Measurements from ENCODE around the gene SMPD4. TPM values are rescaled to one million over a fixed set of nuclear protein-coding genes. Genes with fewer than 3 reads are reported as not detected.
"Not testable (repeated sequence)": the region's sequence is repeated elsewhere in the genome, so short reads cannot be mapped to it uniquely, and the experiment has no call there.

SMPD4 gene
- total RNA-seq, 2 donors from 2014 or later: 20.7 to 23.8 TPM

DNA sequence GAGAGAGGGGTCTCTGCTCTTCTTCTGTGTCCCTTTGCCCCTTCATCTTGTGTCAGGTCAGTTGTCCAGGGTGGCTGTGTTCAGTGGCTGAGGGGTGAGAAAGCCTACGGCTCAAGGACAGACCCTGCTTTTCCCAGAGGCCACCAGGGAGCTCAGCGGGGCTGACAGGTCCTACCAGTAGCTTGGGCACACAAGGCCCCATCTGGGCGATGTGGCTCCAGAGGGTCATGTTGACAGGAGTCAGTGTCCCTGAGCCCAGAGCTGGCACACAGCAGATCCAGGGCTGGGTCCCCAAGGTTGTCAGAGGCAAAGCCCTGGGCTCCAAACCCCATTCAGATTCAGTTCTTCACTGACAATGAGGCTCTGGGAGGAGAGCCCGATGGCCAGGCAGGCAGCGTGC, 44.3 kb downstream of the SMPD4 start:
- DNase-seq (ENCODE audit: low spot score); H3K27ac ChIP-seq; H3K9me3 ChIP-seq; H3K4me1 ChIP-seq; H3K4me3 ChIP-seq; H3K36me3 ChIP-seq; H3K27me3 ChIP-seq: not testable (repeated sequence)

DNA sequence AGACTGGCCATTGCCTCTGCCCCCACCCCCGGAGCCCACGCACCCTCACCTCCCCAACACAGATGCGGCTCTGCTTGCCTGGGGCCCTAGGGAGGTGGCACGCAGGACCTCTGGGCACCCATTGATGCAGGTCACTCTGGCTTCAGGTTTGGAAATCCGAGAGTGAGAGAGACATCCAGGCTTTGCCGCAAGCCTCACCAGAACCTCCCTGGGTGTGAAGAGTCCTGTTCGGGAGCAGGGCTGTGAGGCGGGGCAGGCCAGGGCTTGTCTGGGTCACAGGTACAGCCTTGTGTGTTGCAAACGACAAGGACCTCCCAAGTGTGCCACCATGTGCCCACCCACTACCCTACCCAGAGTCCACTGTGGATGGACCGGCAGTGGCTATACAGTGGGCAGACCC, 44.9 kb downstream of the SMPD4 start:
- H3K27me3 ChIP-seq; H3K27ac ChIP-seq; H3K4me1 ChIP-seq; H3K9me3 ChIP-seq; H3K36me3 ChIP-seq; DNase-seq (ENCODE audit: low spot score); H3K4me3 ChIP-seq: not testable (repeated sequence)

DNA sequence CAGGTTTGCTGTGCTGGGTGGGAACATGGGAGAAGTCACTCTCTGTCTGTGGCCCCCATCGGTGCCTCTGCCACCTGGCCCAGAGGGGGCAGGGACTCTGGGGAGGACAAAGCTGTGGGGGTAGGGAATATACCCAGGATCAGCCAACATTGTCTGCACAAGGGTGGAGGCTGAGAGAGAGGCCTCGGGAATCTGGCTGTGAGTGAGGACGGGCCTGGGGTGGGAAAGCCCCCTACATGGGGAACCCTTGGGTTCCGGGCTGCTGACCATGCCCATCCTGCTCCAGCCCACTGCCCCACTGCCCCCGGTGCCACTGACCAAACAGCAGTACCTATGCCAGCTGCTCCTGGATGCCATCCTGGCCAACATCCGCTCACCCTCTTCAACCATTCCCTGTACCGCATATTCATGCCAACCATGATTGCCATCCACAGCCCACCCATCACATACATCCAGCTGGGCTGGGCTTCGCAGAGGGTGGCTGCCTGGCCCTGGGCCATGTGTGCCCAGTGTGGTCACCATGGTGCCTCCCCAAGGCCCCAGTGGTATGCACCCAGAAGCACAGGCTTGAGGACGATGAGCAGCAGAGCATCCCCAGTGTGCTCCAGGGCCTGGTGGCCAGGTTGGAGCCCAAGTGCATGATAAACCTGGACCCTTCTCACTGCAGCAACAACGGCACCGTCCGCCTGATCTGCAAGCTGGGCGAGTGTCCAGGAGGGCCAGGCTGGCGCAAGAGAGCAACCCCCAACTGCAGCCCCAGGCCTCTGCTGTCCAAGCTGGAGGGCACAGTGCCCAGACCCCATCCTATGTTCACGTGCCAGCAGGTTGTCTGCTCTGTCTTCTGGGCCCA, 45.5 kb downstream of the SMPD4 start:
- no peak overlapping the region for H3K4me3 ChIP-seq
- no peak for DNase-seq (ENCODE audit: low spot score)
- no peaks in the 10 kb centered on the region for H3K4me1 ChIP-seq
- H3K27ac ChIP-seq: no peak overlapping the region
- H3K9me3 ChIP-seq: no peaks in the 10 kb centered on the region
- no peaks in the 10 kb centered on the region for H3K36me3 ChIP-seq
- H3K27me3 ChIP-seq: no peaks in the 10 kb centered on the region
- TF ChIP-seq, protein P1, sequence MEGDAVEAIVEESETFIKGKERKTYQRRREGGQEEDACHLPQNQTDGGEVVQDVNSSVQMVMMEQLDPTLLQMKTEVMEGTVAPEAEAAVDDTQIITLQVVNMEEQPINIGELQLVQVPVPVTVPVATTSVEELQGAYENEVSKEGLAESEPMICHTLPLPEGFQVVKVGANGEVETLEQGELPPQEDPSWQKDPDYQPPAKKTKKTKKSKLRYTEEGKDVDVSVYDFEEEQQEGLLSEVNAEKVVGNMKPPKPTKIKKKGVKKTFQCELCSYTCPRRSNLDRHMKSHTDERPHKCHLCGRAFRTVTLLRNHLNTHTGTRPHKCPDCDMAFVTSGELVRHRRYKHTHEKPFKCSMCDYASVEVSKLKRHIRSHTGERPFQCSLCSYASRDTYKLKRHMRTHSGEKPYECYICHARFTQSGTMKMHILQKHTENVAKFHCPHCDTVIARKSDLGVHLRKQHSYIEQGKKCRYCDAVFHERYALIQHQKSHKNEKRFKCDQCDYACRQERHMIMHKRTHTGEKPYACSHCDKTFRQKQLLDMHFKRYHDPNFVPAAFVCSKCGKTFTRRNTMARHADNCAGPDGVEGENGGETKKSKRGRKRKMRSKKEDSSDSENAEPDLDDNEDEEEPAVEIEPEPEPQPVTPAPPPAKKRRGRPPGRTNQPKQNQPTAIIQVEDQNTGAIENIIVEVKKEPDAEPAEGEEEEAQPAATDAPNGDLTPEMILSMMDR (IDR thresholded peaks at IDR 0.05): no peak

DNA sequence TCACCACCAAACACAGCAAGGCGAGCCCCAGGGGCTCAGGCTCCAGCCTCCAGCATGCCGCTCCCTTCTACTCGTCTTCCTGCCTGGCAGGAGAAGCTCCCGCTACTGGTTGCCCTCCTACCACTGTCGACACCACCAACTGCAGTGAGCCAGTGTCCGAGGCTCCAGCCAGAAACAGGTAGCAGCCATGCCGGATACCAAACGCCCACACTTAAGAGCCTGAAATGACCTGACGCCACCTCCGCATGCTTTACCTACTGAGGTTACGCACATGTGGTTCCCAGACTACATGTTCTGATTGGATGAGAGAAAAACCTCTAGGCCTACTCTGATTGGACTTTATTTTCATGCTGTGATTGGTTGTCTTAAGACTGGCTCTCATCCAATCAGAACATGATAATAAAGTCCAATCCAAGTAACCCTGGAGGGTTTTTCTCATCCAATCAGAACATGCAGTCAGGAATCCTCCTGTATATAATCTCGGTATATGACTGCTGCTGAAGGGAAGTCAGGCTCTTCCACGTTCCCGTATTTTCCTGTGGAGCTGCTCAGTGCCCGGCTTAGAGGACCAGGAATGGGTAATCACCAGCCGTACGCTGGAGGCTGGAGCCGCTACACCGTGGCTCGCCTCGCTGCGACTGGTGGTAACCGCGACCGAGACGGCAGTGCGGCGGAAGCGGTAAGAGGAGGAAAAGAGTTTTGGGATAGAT, 52.1 kb downstream of the SMPD4 start, which contains the start of gene POTEF:
POTEF (minus strand) TSS at position 103 of the 710 bp plus-strand sequence. CDS start 8,707 bp downstream, outside the sequence.
- not testable (repeated sequence) for H3K36me3 ChIP-seq; H3K4me3 ChIP-seq; H3K27me3 ChIP-seq; DNase-seq (ENCODE audit: low spot score); H3K9me3 ChIP-seq; H3K27ac ChIP-seq; H3K4me1 ChIP-seq

DNA sequence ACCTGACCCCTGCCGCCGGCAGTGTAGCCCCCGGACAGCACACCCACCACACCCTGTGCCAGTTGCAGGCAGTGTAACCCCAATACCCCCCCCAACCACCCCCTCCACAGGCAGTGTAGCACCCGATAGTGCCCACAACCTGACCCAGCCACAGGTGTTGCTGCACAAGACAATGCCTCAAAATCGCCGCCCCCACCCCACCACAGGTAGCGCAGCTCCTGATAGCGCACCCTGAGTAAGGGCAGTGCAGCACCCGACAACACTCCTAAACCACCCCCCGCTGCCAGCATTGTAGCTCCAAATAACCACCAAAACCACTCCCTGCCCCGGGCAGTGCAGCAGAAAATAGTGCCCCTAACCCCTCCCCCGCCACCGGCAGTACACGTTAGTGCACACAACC, 52.9 kb downstream of the SMPD4 start:
- H3K9me3 ChIP-seq; H3K27ac ChIP-seq; H3K27me3 ChIP-seq; DNase-seq (ENCODE audit: low spot score); H3K36me3 ChIP-seq; H3K4me3 ChIP-seq; H3K4me1 ChIP-seq: not testable (repeated sequence)

DNA sequence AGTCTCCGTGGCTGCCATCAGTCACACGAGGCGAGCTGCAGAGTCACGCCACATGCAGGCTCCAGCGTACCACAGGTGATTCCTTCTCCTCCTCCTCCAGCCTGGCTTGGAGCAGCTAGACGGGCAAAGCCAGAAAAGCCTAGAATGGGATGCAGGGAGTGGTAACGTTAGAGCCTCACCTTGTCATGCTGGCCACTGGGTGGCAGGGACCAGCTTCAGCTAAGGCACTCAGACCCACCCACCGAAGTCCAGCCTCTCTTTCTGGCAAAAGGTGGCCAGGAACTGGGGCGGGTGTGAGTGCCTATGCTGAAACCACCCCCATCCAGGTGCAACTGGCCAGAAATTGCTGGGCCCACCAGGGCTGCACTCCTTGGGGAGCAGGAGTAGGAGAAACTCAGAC, 53.7 kb downstream of the SMPD4 start:
- H3K4me1 ChIP-seq; DNase-seq (ENCODE audit: low spot score); H3K4me3 ChIP-seq; H3K27me3 ChIP-seq; H3K36me3 ChIP-seq; H3K9me3 ChIP-seq; H3K27ac ChIP-seq: not testable (repeated sequence)

DNA sequence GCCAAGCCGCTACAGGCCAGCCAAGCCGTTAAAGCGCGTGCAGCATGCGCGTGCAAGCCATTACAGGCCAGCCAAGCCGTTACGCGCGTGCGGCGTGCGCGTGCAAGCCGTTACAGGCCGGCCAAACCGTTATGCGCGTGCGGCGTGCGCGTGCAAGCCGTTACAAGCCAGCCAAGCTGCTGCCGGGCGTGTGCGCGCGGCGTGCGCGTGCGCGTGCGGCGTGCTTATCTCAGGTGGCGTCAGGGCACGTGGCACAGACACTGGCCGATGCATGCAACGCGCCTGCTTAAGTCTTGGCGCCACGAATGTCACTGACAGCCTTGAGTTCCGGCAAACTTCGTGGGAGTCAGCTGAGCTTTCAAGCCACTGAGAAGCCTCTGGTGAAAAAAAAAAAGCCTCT, 60.5 kb downstream of the SMPD4 start:
- H3K36me3 ChIP-seq; H3K27me3 ChIP-seq; H3K9me3 ChIP-seq; H3K4me3 ChIP-seq; H3K27ac ChIP-seq; H3K4me1 ChIP-seq; DNase-seq (ENCODE audit: low spot score): not testable (repeated sequence)

DNA sequence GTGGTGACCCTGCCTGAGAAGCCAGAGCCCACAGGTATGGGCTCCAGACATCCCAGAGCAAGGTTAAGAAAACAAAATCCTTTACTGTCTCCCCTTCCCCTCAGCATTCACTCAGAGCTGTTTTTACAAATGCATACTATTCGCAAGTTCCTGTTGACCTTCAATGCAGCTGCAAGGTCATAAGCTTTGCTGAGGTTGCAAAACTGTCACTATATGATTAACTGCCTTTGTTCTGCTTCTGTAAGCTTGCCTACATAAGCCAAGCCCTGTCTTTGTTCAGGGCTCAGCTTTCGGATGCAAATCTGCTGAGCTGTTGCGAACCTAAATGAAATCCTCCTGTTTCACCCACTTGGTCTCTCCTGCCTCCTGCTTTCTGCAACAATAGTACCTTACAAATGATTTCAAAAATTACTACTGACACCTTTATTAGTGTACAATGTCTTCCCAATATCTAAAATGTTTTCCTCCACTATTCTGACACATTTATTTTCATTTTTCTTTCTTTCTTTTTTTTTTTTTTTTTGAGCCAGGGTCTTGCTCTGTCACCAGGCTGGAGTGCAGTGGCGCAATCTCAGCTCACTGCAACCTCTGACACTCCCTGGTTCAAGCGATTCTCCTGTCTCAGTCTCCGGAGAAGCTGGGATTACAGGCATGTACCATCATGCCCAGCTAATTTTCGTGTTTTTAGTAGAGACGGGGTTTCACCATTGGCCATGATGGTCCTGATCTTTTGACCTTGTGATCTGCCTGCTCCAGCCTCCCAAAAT, 78.6 kb downstream of the SMPD4 start:
- not testable (repeated sequence) for DNase-seq (ENCODE audit: low spot score); H3K27ac ChIP-seq; H3K4me3 ChIP-seq; H3K4me1 ChIP-seq; H3K27me3 ChIP-seq; H3K9me3 ChIP-seq; H3K36me3 ChIP-seq

Other genes with a start within 250 kb of the SMPD4 start
- not detected for gene RAB6C, start 201.9 kb downstream of the SMPD4 start, total RNA-seq
- gene POTEF, start 52.4 kb downstream of the SMPD4 start, total RNA-seq: under 1 TPM in 1 of 2 donors, not detected in 1; 0.47 TPM
- gene CCDC74B, start 36.5 kb downstream of the SMPD4 start, total RNA-seq: 1 to 10 TPM; 1.1 to 2.5 TPM
- 100 to 1,000 TPM; 104 to 157 TPM for gene MZT2B, start 660 bp upstream of the SMPD4 start, total RNA-seq
- gene TUBA3E, start 16.8 kb upstream of the SMPD4 start, total RNA-seq: 1 to 10 TPM; 1.6 to 9.5 TPM
- gene IMP4, start 161.3 kb upstream of the SMPD4 start, total RNA-seq: 10 to 100 TPM; 66.6 to 86.9 TPM
- gene PTPN18, start 174.5 kb upstream of the SMPD4 start, total RNA-seq: 10 to 100 TPM; 13.3 to 20.8 TPM

Data from right atrium auricular region (tissue), 2 donors.